Upper lobe of left lung (tissue), 6 donors: ENCODE results near the gene OSBPL9. TPM values are rescaled to one million over a fixed set of nuclear protein-coding genes. Genes with fewer than 3 reads are reported as not detected.

ENCODE experiments used
- ATAC-seq, 2 donors: fragments of 200-7000 bp; cut with Tn5 transposase; one replicate each; pipeline ENCODE4 v1.9.1; 2022; ENCODE audit warnings: mild to moderate bottlenecking in 2 of 2, moderate library complexity in 2 of 2; ENCODE audit not compliant: low FRiP score in 2 of 2
- DNase-seq, 2 donors: peaks; one replicate each; pipeline ENCODE4 v3.0.0-alpha.2; 2019 to 2020
- H3K27ac ChIP-seq, 4 donors: fragments of 200-600 bp; sonication (generic); one replicate each; pipeline ENCODE4 v1.5.1; 2016 to 2019
- H3K27me3 ChIP-seq, 4 donors: fragments of 200-600 bp; sonication (generic); one replicate each; pipeline ENCODE4 v1.5.1; 2017 to 2019
- H3K36me3 ChIP-seq, 4 donors: fragments of 200-600 bp; sonication (generic); one replicate each; pipeline ENCODE4 v1.5.1; 2016 to 2019
- H3K4me1 ChIP-seq, 4 donors: fragments of 200-600 bp; sonication (generic); one replicate each; pipeline ENCODE4 v1.5.1; 2018 to 2019
- H3K4me3 ChIP-seq, 4 donors: fragments of 200-600 bp; sonication (generic); one replicate each; pipeline ENCODE4 v1.5.1; 2017 to 2019; ENCODE audit warnings: mild to moderate bottlenecking in 2 of 4, moderate library complexity in 1 of 4
- H3K9me3 ChIP-seq, 4 donors: fragments of 200-600 bp; sonication (generic); one replicate each; pipeline ENCODE4 v1.5.1; 2018 to 2019
- EP300 ChIP-seq, 4 donors: sonication (generic); formaldehyde crosslinking; IDR thresholded peaks; one replicate each; pipeline ENCODE4 v1.5.1; 2017; ENCODE audit warnings: antibody characterized with exemption in 4 of 4, control low read depth in 2 of 4
- POLR2A ChIP-seq, 4 donors: fragments of 450-650 bp; IDR thresholded peaks; one replicate each; pipeline ENCODE4 v1.5.1; 2016 to 2017; ENCODE audit warnings: antibody characterized with exemption in 4 of 4, mild to moderate bottlenecking in 2 of 4
- POLR2AphosphoS5 ChIP-seq, 2 donors: sonication (generic); formaldehyde crosslinking; IDR thresholded peaks; one replicate each; pipeline ENCODE4 v1.5.1; 2017; ENCODE audit warnings: antibody characterized with exemption in 2 of 2
- WGBS, 2 donors: methylation state at CpG; one replicate each; pipeline ENCODE4 v1.1.5; 2017 to 2018; 5-methylcytosine and 5-hydroxymethylcytosine counted together
- total RNA-seq, 6 donors: library from RNA; depleted of rRNA in 4 of 6; stranded (reverse); fragments of >200 nt in 4 of 6; gene quantifications; one replicate each; pipeline versions ENCODE4 v1.1.0 to v1.2.1, GENCODE V29; 2016 to 2021
- TF ChIP-seq, protein P1 (sequence below), 6 experiments: fragments of 450-650 bp in 4 of 6; fragments of 200-600 bp in 2 of 6; sonication (generic) in 2 of 6; IDR thresholded peaks; one replicate each; pipeline ENCODE4 v1.5.1; 2016 to 2019; ENCODE audit warnings: antibody characterized with exemption in 6 of 6
- donor health status: DM: no; HTN: no; CAD: no; lungs with moderate emphysema.
- donor health status: DM: no; HTN: yes; CAD: no; lungs with severe emphysema.

The OSBPL9 gene
- total RNA-seq, 6 donors from 2014 or later = 55.7 to 271 (median 94.9) TPM

DNA sequence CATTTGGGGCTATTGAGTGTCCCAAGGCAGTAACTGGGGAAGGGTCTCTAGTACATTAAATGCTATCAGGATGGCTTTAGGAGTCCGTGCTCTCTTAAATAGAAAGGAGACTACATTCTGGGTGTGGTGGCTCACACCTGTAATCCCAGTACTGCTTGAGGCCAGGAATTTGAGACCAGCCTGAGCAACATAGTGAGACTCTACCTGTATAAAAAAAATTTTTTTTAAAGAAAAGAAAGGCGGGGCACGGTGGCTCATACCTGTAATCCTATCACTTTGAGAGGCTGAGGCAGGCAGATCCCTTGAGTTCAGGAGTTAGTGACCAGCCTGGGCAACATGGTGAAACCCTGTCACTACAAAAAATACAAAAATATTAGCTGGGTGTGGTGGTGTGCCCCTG, 21.5 kb downstream of the OSBPL9 start:
- H3K9me3 ChIP-seq = no peaks in the 10 kb centered on the region
- TF ChIP-seq POLR2AphosphoS5 (IDR thresholded peaks at IDR 0.05) (no peak), EP300 (IDR thresholded peaks at IDR 0.05) (no peak), POLR2A (IDR thresholded peaks at IDR 0.05) (no peak)
- TF ChIP-seq, protein P1, sequence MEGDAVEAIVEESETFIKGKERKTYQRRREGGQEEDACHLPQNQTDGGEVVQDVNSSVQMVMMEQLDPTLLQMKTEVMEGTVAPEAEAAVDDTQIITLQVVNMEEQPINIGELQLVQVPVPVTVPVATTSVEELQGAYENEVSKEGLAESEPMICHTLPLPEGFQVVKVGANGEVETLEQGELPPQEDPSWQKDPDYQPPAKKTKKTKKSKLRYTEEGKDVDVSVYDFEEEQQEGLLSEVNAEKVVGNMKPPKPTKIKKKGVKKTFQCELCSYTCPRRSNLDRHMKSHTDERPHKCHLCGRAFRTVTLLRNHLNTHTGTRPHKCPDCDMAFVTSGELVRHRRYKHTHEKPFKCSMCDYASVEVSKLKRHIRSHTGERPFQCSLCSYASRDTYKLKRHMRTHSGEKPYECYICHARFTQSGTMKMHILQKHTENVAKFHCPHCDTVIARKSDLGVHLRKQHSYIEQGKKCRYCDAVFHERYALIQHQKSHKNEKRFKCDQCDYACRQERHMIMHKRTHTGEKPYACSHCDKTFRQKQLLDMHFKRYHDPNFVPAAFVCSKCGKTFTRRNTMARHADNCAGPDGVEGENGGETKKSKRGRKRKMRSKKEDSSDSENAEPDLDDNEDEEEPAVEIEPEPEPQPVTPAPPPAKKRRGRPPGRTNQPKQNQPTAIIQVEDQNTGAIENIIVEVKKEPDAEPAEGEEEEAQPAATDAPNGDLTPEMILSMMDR (IDR thresholded peaks at IDR 0.05) = no peak

DNA sequence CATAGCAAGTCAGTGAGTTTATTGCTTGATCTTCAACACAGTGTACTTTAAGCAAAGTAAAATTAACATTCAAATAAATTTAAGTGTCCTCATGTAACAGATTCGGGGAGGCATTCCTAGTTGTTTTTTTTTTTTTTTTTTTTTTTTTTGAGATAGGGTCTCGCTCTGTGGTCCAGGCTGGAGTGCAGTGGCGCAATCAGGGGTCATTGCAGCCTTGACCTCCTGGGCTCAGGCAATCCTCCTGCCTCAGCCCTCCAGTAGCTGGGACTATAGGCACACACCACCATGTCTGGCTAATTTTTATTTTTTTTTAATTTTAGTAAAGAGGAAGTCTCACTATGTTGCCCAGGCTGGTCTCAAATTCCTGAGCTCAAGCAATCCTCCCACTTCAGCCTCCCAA, 22.8 kb downstream of the OSBPL9 start:
- DNase-seq = no peak
- no peak for ATAC-seq
- TF ChIP-seq POLR2AphosphoS5 (IDR thresholded peaks at IDR 0.05) = no peak
- TF ChIP-seq EP300 (IDR thresholded peaks at IDR 0.05) = no peak
- TF ChIP-seq POLR2A (IDR thresholded peaks at IDR 0.05) = no peak
- TF ChIP-seq, protein P1 (IDR thresholded peaks at IDR 0.05) = no peak

More for the DNA sequence above, 21.5 kb downstream of the OSBPL9 start:
- Histone ChIP-seq H3K4me3 (no peak overlapping the region), H3K27me3 (no peaks in the 10 kb centered on the region), H3K4me1 (peaks cover 7 to 24% (median 12%) of the 10 kb centered on the region in 4 donors), H3K36me3 (no peaks in the 10 kb centered on the region), H3K27ac (no peak overlapping the region)
- no peak for DNase-seq
- 94 to 97% methylated on average over 3 of the region's 3 CpGs for WGBS, 2 donors
- no peak for ATAC-seq

DNA sequence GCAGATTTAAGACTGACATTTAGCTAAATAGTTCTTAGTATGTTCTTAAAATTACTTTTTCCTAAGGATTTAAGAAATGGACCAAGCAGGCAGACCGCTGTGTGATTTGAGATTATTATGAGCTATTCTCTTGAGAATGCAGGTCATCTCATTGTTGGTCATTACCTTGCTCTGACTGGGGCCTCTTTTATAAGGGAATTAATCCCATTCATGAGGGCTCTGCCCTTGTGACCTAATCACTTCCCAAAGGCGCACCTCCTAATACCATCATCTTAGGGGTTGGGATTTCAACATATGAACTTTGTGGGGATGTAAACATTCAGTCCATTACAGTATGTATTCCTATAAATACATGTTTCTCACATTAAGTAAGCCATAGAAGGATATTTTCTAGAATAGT, 24.2 kb downstream of the OSBPL9 start:
- 98 to 100% methylated on average over 2 of the region's 2 CpGs for WGBS, 2 donors
- Histone ChIP-seq H3K27me3 (no peaks in the 10 kb centered on the region), H3K36me3 (no peaks in the 10 kb centered on the region), H3K4me3 (no peak overlapping the region), H3K4me1 (peaks cover 8 to 32% (median 16%) of the 10 kb centered on the region in 4 donors), H3K9me3 (no peaks in the 10 kb centered on the region), H3K27ac (peak overlapping the region in 2 of 4 donors; percentile 1 to 14)
- no peak for DNase-seq
- ATAC-seq = no peak
- TF ChIP-seq POLR2A (IDR thresholded peaks at IDR 0.05) (no peak), EP300 (IDR thresholded peaks at IDR 0.05) (no peak), POLR2AphosphoS5 (IDR thresholded peaks at IDR 0.05) (no peak)
- TF ChIP-seq, protein P1 (IDR thresholded peaks at IDR 0.05) = no peak

More for the DNA sequence above, 22.8 kb downstream of the OSBPL9 start:
- no peak overlapping the region for H3K27ac ChIP-seq
- H3K36me3 ChIP-seq = no peaks in the 10 kb centered on the region
- no peaks in the 10 kb centered on the region for H3K27me3 ChIP-seq
- 95 to 96% methylated on average over 3 of the region's 3 CpGs for WGBS, 2 donors
- peaks cover 8 to 31% (median 15%) of the 10 kb centered on the region in 4 donors for H3K4me1 ChIP-seq
- H3K9me3 ChIP-seq = no peaks in the 10 kb centered on the region
- H3K4me3 ChIP-seq = no peak overlapping the region

DNA sequence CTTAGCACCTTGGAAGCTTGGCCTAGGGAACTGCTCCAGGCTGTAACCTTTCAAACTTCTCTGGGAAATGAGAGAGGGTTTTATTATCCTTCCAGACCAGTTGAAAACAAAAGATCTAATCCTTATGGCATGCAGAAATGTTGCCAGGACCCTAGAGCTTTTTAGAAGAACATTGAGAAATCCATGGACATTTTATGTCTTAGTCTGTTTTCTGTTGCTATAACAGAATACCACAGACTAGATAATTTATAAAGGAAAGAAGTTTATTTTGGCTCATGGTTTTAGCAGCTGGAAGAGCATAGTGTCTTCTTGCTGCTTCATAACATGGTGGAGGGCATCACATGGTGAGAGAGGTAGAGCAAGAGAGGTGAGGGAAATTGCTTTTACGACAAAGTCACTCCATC, 25.8 kb downstream of the OSBPL9 start:
- H3K27me3 ChIP-seq = no peaks in the 10 kb centered on the region
- TF ChIP-seq POLR2AphosphoS5 (IDR thresholded peaks at IDR 0.05) = no peak
- TF ChIP-seq, protein P1 (IDR thresholded peaks at IDR 0.05) = no peak
- no peak for TF ChIP-seq POLR2A (IDR thresholded peaks at IDR 0.05)
- TF ChIP-seq EP300 (IDR thresholded peaks at IDR 0.05) = no peak
- peaks cover 8 to 23% (median 16%) of the 10 kb centered on the region in 4 donors for H3K4me1 ChIP-seq
- peak overlapping the region; percentile 9 to 60 (median 50) for H3K27ac ChIP-seq
- ATAC-seq (peak in 1 of 2 donors; percentile 86), DNase-seq (no peak)
- no peak overlapping the region for H3K4me3 ChIP-seq
- H3K36me3 ChIP-seq = no peaks in the 10 kb centered on the region
- 60 to 90% methylated on average over 1 of the region's 1 CpG for WGBS, 2 donors
- H3K9me3 ChIP-seq = no peaks in the 10 kb centered on the region

DNA sequence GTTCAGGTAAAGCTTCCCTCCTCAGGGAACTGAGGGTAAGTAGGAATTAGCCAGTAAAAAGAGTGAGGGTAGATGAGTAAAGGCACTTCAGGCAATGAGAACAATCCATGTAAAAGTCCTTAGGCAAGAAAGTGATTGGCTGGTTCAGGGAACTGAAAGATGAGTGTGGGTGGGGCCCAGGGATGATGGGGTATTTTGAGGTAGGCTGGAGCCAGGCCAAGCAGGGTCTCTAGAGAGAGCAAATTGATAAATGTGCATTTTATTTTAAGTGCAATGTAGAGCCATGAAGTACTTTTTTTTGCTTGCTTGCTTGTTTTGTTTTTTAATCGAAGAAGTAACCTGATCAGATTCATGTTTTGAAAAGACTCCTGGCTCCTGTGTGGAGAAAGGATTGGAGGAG, 26.5 kb downstream of the OSBPL9 start:
- H3K9me3 ChIP-seq = no peaks in the 10 kb centered on the region
- WGBS, 2 donors = 89 to 97% methylated on average over 1 of the region's 1 CpG
- no peaks in the 10 kb centered on the region for H3K27me3 ChIP-seq
- H3K27ac ChIP-seq = peak overlapping the region; percentile 9 to 60 (median 50)
- ATAC-seq (peak in 1 of 2 donors; percentile 31), DNase-seq (no peak)
- H3K4me1 ChIP-seq = peaks cover 8 to 29% (median 19%) of the 10 kb centered on the region in 4 donors
- no peak overlapping the region for H3K4me3 ChIP-seq
- H3K36me3 ChIP-seq = no peaks in the 10 kb centered on the region
- TF ChIP-seq, protein P1 (IDR thresholded peaks at IDR 0.05) = no peak
- no peak for TF ChIP-seq EP300 (IDR thresholded peaks at IDR 0.05)
- TF ChIP-seq POLR2AphosphoS5 (IDR thresholded peaks at IDR 0.05) = no peak
- TF ChIP-seq POLR2A (IDR thresholded peaks at IDR 0.05) = no peak
